HS-27A (cell line): ENCODE results near the gene SIK3.
"Not testable (repeated sequence)": the region's sequence is repeated elsewhere in the genome, so short reads cannot be mapped to it uniquely, and the experiment has no call there.

Experiments
- DNase-seq: peaks from one replicate; pipeline ENCODE4 v3.0.0-alpha.2; 2012; ENCODE audit warnings: low read depth, missing footprints

SIK3 gene

DNA sequence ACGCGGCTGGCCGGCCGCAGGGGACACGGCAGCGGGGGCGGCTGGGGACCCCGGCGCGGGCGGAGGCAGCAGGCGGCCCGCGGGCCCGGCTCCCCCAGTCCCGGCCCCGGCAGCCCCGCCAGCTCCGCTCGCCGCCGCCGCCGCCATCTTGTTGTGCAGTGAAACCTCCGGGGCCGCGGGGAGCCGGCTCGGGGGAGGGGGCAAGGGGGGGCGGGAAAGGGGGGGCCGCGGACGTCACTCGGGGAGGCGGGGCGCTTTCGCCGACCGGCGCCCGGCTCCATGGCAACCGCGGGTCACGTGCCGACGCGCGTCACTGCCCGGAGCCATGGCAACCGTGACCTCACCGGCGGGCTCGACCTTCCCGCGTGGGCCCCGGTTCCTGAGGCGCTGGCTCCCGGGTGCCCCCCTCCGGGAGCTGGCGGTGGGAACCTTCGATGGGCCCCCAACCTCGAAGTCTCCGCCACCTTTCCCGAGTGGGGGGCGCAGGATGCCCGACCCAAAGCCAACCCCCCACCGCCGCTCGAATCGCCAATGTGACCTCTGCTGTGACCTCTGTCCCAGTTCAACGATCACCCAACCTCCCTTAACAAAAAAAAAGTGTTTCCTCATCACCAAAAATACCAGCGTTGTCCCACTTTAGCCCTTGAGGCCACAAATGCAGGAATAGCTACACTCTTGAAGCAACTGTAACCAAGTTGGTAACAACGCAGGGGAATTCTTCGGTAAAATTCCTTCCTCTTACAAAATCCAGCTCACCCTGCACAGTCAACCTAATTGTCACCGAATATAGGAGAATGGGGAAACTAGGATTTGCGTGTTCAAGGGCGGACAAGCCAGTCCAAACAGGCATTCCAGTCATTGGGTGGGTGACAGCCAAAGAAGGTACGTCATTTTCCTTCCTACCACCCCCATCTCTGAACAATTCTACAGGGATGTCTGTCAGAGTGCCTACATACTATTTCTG lies at the start of gene SIK3:
TSS of gene SIK3 (minus strand) at position 160 of the 964 bp plus-strand sequence. CDS start at position 147, 13 bp downstream.
- no peak for DNase-seq

DNA sequence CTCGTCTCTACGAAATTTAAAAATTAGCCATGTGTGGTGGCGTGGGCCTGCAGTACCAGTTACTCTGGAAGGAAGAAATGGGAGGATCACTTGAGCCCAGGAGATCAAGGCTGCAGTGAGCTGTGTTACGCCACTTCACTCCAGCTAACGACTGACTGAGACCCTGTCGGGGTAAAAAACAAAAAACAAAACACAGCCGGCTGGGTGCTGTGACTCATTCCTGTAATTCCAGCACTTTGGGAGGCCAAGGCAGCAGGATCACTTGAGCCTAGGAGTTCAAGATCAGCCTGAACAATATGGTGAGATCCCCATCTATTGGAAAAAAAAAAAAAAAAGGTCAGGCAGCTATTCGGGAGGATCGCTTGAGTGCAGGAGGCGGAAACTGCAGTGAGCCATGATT lies 48.3 kb upstream of the SIK3 start:
- no peak for DNase-seq

DNA sequence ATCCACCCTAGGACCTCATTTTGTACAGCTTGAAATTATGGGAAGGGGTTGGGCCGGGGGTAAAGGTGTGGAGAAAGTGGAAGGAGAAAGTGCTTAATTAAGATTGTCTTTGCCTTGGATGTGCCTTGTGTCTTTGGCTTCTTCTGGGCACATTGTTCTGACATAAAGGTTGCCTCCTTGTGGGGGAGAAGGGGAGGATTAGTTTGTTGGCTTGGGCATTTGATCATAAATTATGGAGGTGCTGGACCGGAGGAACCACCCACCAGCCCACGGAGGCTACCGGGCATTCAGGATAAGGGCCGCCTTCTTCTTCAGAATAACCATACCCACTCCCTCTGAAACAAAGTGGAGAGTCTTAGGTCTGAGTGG lies 47.1 kb upstream of the SIK3 start:
- DNase-seq, result peak; percentile 11

DNA sequence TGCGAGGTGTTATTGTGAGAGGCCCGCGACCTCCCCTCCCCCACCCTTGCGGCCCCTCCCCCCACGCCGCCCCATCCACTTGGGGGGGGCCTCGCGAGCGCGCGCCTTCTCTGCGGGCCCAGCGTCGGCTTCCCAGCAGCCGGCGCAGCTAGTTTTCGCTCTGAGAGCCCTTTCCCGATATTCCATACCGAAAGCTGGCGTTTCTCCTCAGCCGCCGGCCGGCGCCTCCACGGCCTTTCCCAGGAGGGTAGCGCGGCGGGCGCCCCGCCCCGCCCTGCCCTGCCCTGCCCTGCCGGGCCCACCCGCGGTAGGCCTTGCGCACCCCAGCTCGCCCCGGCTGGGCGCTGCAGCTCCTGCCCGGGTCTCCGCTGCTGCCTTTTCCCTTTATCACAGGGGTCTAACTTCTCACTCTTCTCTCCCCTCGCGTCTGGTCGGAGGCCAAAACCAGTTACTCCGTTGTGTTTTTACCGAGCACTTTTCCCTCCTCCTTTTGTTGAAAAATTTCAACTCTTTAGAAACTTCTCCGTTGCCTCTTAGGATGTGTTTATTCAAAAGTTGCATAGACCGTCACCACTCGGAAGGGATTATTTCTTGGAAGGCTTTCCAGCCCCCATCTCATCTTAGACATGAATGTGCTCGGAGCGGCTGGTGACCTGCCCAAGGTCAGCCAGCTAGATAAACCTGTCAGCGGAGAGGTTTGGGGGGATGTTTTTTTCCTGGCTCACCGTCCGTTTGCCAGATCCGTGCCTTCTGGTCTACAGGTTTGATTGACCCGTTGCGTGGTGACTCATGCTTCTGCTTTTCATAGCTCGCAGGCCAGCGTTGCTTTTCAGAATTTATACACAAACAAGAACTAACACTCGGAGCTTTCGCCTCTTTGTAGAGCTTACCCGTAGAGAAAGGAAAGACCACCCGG lies 46.5 kb upstream of the SIK3 start:
- DNase-seq, result peak; percentile 46

DNA sequence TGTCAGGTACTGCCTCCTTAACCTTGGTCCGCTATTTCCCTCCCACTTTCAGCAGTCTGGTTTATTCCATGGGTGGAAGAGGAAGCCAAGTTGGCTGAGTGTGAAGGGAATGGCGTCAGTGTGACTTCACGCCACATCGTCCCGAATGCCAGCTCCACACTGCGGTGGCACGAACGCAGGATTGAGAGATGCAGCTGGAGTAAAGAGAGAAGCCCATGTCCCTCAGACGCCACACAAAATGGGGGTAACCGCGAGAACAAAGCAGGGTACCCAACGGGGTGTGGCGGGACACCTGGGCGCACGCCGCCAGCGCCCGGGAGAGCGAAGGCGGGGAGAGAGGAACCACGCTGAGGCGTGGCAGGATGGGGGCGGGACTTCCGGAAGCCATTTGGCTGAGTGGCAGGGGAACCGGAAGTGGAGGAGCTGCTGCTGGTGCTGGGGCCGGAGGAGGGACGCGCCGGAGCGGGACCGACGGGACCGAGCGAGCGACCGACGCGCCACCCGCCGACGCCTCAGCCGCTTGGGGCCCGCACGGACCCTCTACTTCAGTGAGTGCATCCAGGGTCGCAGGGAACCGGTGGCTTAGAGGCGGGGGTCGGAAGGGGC lies 45.7 kb upstream of the SIK3 start, which contains the start of gene PAFAH1B2:
TSS of gene PAFAH1B2 (plus strand) at position 417 of the 606 bp plus-strand sequence. CDS start 8,161 bp downstream, outside the sequence.
- DNase-seq, result peak; percentile 72

DNA sequence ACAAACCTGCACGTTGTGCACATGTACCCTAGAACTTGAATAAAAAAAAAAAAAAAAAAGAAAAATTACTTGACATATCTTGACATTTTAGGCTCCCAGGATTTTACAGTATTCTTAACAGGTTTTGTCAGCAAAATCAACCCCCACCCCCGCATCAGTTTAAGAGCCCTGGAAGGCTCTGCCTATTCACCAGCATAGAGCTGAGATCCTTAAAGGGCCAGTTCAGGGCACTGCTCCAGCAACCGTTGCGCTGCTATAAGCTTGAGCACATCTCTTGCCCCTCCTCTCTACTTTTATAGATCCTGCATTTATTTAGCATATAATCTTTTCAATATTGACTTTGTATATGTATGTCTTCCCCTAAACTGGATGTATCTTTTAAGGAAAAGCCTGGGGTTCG lies 45.2 kb upstream of the SIK3 start:
- DNase-seq, result no peak

DNA sequence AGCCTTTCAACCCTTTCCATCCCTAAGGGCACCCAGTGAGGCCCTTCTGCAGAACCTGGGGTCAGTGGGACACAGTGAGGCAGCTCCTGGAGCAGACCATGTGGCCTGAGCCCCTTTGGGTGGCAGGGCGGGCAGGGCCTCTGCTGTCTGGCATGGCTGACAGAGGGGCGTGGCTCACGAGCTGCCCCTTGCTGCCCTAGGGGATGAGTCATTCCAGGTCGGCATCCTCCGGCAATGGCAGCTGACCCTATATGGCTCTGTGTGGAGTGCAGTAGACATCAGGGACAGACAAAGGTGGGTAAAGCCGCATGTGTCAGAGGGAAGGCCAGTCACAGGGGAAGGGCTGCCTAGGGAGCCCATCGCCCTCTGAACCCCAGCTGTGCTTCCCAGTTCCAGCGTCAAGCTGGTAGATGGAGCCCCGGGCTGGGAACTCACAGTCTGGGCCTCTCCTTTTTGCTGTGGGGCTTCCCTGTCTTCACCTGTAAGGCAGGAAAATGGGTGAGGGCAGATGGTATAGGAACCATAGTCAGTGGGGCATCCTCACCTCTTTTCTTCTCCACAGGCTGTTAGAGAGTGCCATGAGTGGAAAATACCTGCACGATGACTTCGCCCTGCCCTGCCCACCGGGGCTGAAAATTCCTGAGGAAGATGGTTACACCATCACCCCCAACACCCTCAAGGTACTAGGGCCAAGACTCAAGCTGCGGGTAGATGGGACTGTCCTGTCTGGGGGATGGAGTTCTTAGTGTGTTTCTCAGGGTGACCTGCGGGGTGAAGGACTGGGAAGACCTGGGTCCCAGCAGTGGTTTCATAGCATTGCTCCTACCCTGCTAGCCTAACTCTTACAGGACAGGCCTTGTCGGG lies 39.2 kb upstream of the SIK3 start:
- DNase-seq, result not testable (repeated sequence)

DNA sequence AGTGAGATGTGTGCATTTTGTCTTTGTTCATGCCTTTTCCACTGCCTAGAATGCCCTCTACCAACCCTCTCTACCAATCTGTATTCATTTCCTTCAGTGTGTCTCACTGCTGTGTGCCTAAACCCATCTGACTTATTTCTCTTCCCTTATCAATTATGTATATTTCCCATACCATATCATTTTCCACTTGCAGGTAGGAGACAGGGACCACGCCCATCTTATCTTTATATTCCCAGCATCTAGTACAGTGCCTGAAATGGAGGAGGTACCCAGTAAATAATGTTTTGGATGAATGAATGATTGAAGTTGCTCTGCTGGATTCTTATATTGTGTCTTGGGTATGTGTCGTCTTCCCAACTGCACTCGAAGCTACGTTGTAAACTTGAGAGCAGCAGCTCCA lies 36.8 kb upstream of the SIK3 start:
- not testable (repeated sequence) for DNase-seq

DNA sequence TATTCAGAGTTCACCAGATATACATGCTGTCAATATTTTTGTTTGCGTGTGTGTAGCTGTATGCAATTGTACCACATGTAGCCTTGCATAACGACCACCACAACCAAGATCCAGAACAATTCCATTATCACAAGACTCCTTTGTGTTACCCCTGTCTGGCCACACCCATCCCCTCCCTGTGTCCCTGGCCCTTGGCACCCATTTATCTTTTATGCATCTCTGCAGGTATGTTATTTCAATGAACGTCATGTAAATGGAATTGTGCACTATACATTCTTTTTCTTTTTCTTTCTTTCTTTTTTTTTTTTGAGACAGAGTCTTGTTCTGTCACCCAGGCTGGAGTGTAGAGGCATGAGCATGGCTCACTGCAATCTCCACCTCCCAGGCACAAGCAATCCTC lies 36.2 kb upstream of the SIK3 start:
- DNase-seq, result no peak

DNA sequence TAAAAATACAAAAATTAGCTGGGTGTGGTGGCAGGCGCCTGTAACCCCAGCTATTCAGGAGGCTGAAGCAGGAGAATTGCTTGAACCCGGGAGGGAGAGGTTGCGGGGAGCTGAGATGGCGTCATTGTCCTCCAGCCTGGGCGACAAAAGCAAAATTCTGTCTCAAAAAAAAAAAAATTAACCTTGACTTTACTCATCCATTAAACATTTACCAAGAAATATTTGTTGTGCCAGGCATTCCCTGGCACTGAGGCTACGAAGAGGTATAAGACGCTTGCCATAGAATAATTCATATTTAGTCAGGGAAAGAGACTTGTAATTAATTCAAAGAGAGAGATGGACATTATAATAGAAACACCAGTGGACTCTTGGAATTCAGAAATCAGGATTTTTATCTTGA lies 32.7 kb upstream of the SIK3 start:
- no peak for DNase-seq

DNA sequence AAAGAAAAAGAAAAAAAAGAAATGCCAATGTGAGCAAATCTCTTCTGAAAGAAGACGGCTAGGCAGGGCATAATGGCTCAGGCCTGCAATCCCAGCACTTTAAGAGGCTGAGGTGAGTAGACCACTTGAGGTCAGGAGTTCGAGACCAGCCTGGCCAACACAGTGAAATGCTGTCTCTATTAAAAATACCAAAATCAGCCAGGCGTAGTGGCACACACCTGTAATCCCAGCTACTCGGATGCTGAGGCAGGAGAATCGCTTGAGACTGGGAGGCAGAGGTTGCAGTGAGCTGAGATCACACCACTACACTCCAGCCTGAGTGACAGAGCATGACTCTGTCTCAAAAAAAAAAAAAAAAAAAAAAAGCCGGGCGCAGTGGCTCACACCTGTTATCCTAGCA lies 32.2 kb upstream of the SIK3 start:
- DNase-seq, result not testable (repeated sequence)

DNA sequence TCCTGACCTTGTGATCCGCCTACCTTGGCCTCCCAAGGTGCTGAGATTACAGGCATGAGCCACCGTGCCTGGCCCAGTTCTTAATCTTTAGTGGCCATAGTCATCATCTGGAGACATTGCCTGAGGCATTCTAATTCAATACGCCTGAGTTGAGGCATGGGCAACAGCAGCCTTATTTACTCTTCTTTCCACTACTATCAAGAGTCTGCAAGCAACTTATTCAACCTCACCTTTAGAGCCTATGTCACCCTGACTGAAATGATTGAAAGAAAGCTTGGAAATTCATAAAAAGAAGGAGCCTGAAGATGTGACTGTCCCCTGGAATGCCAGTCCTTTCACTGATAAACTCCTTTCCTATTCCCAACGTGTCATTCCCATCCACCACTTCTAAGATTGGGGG lies 30.1 kb upstream of the SIK3 start:
- no peak for DNase-seq

DNA sequence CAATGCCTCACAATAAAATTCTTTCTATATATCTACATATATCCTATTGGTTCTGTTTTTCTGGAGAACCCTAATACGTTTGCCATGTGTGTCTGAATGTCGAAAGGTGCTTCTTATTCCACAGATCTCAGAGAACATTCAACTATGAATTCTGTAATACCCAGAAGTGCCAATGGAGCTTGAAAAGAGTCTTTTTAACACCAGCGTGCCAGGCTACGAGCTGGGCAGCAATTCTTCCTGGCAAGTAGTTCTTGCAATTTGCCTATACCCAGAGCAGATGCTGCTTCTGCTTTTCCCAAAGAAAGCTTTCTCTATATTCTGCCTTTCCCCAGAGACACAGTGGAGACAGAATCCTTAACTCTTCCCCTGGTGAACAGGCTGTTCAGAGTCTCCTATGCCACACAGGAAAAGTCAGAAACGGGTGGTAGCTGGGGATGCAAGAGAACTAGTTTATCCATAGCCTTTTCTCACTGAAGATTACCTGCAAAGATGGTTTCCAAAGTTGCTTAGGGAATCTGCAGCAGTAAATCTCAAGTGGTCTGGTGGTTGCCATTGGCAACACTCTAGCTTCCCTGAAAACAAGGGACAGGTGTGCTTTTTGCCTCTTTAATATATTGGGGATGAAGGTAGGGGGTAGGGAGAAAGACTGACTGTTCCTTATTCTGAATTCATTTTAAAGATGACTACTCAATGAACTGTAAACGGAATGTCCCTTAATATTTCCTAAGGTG lies 29.1 kb upstream of the SIK3 start:
- DNase-seq, result no peak

DNA sequence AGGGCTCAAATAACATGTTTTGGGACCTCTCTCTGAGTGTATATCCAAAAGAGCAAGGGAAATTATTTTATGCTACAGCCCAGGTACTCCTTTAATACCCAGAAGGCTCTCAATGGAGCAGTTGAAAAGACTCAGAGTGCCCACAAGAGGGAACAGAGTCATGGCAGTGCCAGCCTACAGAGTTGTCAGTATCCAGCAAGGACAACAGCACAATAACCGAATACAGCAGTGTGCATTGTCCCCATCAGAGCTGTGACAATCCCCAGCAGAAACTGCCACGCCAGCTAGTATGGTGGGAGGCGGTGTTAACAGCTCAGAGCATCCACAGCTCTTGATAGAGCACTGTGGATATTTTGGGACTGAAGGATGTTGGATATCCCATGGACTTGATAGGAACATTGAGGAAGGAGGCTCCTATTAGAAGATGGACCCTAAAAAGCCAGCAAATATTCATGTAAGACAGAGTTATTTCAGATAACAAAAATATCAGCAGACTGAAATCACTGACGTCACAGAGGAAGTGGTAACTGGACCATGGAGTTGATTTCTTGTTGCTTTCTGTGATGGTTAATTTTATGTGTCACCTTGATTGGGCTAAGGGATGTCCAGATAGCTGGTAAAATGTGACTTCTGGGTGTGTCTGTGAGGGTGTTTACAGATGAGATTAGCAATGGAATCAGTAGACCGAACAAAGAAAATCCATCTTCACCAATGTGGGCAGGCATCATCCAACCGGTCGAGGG lies 28.2 kb upstream of the SIK3 start:
- no peak for DNase-seq

DNA sequence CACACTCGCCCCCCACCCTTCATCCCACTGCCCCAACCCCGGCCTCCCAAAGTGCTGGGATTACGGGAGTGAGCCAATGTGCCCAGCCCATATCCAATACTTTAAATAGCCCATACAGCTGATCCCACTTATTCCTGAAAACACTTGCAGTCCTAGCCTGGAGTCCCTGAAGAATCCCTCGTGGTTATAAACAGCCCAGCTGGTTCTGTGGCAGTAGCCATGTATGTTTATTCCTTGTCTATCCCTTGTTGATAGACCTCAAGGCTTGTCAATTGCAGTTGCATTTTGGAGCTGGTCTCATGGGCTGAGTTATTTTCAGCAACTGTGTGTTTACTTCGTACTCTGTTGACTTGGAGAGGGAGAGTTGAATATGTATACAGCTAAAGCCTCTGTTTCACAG lies 24.3 kb upstream of the SIK3 start:
- DNase-seq, result no peak

DNA sequence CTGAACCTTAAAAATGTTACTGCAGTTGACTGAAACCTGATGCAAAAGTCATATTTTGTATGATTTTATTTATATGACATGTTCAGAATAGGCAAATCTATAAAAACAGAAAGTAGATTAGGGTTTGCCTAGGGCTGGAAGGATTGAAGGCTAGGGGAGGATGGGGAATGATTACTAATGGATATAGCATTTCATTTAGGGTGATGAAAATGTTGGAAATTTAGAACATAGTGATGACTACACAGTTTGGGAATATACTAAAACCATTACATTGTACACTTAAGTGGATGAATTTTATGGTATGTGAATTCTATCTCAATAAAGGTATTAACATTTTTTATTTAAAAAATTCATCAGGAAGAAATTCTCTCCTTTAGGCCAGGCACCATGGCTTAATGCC lies 22.9 kb upstream of the SIK3 start:
- DNase-seq, result no peak

DNA sequence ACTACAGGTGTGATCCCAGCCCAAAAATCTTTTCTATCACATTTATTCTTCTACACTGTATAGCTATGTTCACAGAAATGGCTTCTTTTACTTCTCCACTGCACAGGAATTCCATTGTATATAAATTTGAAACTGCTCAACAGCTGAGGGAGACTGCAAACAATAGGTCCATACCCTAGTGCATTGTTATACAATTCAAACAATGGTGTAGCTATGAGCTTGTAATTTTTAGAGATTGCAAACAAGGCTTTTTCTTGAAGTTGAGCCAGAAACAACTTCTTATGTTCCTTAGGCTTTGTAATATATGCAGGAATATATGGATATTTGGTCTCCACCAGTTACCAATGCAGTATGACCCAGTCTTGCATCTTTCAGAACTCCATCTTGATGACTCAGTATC lies 19.5 kb upstream of the SIK3 start:
- no peak for DNase-seq

DNA sequence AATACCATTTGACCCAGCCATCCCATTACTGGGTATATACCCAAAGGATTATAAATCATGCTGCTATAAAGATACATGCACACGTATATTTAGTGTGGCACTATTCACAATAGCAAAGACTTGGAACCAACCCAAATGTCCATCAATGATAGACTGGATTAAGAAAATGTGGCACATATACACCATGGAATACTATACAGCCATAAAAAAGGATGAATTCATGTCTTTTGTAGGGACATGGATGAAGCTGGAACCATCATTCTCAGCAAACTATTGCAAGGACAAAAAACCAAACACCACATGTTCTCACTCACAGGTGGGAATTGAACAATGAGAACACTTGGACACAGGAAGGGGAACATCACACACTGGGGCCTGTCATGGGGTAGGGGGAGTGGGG lies 14.7 kb upstream of the SIK3 start:
- DNase-seq, result not testable (repeated sequence)

DNA sequence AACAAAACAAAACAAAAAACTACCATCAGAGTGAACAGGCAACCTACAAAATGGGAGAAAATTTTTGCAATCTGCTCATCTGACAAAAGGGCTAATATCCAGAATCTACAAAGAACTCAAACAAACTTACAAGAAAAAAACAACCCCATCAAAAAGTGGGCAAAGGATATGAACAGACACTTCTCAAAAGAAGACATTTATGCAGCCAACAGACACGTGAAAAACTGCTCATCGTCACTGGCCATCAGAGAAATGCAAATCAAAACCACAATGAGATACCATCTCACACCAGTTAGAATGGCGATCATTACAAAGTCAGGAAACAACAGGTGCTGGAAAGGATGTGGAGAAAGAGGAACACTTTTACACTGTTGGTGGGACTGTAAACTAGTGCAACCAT lies 14.3 kb upstream of the SIK3 start:
- not testable (repeated sequence) for DNase-seq
